SK-N-MC (cell line): ENCODE data around the gene KRT31.

ENCODE experiments used
- EZH2 ChIP-seq: fragments of 200-600 bp; sonication (generic); IDR thresholded peaks from one replicate; pipeline ENCODE4 v1.6.1; 2017; ENCODE audit warnings: antibody characterized with exemption
- FOXP2 ChIP-seq: optimal IDR thresholded peaks from 2 replicates; pipeline ENCODE3; 2011; ENCODE audit warnings: mild to moderate bottlenecking, moderate library complexity; ENCODE audit not compliant: insufficient read depth; ENCODE audit errors: extremely low read length, control extremely low read depth
- POLR2AphosphoS5 ChIP-seq: IDR thresholded peaks from 2 replicates; pipeline ENCODE4 v1.6.1; 2012; ENCODE audit warnings: mild to moderate bottlenecking, low read depth, low read length, borderline replicate concordance

DNA sequence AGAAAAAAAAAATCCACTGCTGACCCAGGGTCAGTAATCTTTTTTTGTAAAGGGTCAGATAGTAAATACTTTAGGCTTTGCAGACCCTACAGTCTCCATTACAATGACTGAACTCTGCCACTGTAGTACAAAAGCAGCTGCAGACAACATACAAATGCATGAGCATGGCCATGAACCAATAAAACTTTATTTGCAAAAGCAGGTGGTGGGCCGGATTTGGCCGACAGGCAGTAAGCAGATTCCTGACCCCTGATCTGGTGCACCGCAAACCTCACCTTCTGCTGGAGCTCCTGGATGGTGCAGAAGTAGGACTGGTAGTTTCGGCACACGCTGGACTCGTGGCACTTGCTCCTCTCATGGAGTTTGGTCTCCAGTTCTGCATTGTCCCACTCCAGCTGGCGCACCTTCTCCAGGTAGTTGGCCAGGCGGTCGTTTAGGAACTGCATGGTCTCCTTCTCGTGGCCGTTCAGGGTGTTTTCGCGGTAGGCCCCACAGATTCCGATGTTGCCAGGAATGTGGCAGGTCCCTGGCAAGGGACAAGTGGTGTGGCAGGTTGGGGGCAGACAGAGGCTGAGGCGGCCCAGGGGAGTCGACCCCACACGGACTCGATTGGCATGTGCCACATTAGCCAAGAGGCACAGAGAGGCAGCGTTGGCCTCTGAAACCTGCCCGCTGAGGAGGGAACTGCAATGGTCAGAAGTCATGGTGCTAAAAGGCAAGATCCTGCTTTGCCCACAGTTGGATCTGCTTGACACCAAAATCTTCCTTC, 13.8 kb upstream of the KRT31 start:
- TF ChIP-seq EZH2 (no peak), POLR2AphosphoS5 (no peak), FOXP2 (no peak)
